Embryonic facial prominence (tissue), 1 donor: Measurements from ENCODE around the gene CENATAC.
"Not testable (repeated sequence)": the region's sequence is repeated elsewhere in the genome, so short reads cannot be mapped to it uniquely, and the experiment has no call there.

ENCODE experiments used
- DNase-seq: peaks from one replicate; pipeline ENCODE4 v3.0.0-alpha.2; 2016; ENCODE audit errors: extremely low spot score

The CENATAC gene, protein sequence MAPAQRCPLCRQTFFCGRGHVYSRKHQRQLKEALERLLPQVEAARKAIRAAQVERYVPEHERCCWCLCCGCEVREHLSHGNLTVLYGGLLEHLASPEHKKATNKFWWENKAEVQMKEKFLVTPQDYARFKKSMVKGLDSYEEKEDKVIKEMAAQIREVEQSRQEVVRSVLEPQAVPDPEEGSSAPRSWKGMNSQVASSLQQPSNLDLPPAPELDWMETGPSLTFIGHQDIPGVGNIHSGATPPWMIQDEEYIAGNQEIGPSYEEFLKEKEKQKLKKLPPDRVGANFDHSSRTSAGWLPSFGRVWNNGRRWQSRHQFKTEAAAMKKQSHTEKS

GRCh38 chr11:118997627-118998387, at the start of gene CENATAC:
TSS of gene CENATAC (plus strand) at chr11:118998138. CDS start at chr11:118998198, 60 bp downstream.
- DNase-seq: peak; percentile 68

- no peak for DNase-seq
These were observed 44.7 kb upstream of the CENATAC start for GRCh38 chr11:118953265-118953664.

DNA sequence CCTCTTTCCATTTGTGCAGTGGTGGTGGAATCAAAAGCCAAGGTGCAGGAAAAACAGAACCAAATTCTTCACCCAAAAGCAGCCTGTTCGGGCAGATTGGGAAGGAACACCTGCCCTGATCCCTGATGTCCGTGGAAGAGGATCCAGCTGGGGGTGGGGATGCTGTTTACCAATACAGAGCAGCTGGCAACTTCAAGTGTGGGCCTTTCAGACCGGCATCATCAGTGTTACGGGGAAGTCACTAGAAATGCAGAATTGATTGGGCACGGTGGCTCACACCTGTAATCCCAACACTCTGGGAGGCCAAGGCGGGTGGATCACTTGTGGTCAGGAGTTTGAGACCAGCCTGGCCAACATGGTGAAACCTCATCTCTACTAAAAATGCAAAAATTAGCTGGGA, 44.0 kb upstream of the CENATAC start:
- not testable (repeated sequence) for DNase-seq

GRCh38 chr11:118956094-118956846, 41.7 kb upstream of the CENATAC start, which contains the start of gene UPK2:
TSS of gene UPK2 (plus strand) at chr11:118956298. CDS start at chr11:118956351, 53 bp downstream.
- peak; percentile 73 for DNase-seq

DNA sequence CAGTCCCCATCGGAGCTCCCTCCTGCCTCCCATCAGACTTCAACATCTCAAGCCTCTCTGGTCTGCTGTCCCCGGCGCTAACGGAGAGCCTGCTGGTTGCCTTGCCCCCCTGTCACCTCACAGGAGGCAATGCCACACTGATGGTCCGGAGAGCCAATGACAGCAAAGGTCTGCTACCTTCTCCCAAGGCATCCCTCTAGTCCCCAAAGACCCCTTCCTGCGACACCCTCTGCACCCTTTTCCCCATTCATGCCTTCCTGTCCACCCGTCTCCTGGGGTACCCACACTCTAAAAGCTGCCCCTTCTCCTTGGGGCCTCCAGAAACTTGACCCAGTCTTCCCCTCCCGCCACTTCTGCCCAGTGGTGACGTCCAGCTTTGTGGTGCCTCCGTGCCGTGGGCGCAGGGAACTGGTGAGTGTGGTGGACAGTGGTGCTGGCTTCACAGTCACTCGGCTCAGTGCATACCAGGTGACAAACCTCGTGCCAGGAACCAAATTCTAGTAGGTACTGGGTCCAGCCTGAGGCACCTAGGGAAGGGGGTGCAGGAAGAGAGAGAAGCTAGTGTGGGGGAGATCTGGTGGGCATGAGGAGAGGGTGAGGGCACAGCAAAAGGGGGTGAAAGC, 41.0 kb upstream of the CENATAC start:
- no peak for DNase-seq

DNA sequence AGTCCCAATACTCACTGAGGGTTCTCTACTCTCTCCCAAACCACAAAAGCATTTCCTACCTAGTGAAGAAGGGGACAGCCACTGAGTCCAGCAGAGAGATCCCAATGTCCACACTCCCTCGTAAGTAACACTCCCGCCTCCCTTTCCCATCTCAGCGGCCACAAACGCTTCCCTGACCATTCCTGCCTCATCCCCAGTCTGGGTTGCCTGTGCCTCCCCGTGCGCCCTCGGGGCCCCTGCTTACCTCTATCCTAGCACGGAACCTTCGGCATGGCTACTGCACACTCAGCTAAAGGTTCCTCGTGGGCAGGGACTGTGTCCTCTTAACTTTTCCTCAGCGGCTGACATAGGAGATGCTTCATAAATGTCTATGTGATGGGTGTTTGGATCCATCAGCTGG, 40.4 kb upstream of the CENATAC start:
- no peak for DNase-seq

DNA sequence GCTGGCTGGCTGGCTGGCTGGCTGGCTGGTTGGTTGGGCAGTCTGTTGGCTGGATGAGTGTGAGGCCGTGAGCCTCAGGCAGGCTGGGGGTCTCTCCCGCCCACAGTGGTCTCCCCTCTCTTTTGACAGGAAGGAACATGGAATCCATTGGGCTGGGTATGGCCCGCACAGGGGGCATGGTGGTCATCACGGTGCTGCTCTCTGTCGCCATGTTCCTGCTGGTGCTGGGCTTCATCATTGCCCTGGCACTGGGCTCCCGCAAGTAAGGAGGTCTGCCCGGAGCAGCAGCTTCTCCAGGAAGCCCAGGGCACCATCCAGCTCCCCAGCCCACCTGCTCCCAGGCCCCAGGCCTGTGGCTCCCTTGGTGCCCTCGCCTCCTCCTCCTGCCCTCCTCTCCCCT, 40.0 kb upstream of the CENATAC start:
- DNase-seq: no peak

DNA sequence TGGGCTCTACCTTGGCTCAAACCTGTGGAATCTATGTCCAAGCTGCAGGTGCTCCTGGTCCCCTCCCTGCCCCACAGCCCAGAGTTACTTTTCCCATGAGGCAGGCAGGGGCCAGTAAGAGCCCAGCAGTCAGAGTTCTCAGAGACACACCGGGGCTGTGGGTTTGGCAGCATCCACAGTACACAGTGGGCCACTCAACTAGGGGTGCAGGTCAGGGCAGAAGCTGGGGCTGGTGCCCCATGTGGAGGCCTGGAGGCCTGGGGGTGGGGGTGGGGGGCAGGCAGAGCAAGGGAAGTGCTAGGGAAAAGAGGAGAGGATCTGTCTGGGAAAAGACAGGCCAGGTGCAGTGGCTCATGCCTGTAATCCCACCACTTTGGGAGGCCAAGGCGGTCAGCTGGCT, 39.4 kb upstream of the CENATAC start:
- DNase-seq: no peak

DNA sequence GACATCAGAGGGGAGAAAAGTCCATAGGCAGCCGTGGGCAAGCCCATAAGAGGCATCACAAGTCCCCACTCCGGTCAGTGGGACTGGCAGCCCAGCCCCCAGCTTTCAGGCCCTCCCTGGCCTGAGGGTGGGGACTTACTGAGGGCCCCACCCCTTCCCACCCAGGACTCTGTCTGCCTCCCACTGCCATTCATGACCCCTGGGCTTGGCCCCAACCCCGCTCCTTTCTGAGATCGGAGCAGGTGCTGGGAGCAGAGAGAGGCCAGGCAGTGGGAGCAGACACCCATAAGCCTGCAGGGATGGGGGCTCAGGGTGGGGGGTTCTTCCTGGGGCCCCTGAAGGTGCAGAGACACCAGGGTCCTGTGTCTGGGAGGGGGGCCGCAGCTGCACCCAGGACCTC, 36.7 kb upstream of the CENATAC start:
- DNase-seq: no peak

- DNase-seq: no peak
These were observed 36.3 kb upstream of the CENATAC start for GRCh38 chr11:118961591-118961990.

- DNase-seq: not testable (repeated sequence)
These were observed 28.4 kb upstream of the CENATAC start for GRCh38 chr11:118969508-118969907.

- DNase-seq: no peak
These were observed 26.3 kb upstream of the CENATAC start, which contains the start of gene FOXR1 for GRCh38 chr11:118971646-118972045. TSS of gene FOXR1 (plus strand) at chr11:118971761. CDS start at chr11:118971932, 171 bp downstream.

- DNase-seq: no peak
These were observed 24.0 kb upstream of the CENATAC start for GRCh38 chr11:118973985-118974384.

DNA sequence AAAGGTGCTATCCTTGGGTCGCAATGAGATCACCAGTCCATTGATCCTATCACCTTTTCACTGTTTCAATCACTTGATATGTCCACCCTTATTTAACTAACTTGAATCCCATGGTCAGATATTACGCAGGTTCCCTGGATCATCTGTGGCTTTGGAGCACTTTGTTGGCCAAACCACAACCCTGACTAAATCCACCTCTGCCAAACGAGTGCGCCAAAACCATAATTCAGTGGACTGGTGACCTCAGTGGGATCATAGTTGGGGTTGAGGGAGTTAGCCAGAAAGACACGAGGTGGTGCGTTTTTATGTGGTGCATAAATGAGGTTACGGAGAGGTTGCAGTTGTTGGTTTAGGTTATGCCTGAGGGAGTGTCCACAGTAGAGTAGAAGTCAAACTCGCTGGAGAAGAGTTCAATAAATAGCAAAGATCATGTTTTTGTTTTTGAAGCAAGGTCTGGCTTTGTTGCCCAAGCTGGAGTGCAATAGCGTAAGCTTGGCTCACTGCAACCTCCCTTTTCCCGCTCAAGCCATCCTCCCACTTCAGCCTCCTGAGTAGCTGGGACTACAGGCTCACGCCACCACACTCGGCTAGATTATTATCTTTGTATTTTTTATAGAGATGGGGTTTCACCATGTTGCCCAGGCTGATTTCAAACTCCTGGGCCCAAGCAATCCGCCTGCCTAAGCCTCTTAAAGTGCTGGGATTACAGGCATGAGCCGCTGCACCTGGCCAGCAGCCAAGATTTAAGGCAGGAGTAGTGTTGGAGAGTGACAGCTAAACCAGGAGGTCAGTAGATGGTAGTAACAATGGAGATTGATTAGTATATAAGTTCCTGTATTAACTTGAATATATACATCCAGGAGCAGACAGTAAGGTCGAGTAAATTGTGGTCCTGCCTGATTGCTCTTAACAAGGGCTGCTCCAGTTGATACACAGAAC, 21.9 kb upstream of the CENATAC start:
- no peak for DNase-seq

- no peak for DNase-seq
These were observed 18.5 kb upstream of the CENATAC start for GRCh38 chr11:118979434-118979833.

GRCh38 chr11:118980191-118980881, 17.6 kb upstream of the CENATAC start:
- no peak for DNase-seq

DNA sequence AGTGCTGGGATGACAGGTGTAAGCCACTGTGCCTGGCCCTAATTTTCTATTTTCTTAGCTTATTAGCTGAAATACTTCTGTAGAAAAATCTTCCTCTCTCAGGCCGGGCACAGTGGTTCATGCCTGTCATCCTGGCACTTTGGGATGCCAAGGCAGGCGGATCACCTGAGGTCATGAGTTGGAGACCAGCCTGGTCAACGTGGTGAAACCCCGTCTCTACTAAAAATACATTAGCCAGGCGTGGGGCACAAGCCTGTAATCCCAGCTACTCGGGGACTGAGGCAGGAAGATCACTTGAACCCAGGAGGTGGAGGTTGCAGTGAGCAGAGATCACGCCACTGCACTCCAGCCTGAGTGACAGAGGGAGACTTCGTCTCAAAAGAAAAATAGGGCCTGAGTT, 13.6 kb upstream of the CENATAC start:
- DNase-seq: not testable (repeated sequence)

DNA sequence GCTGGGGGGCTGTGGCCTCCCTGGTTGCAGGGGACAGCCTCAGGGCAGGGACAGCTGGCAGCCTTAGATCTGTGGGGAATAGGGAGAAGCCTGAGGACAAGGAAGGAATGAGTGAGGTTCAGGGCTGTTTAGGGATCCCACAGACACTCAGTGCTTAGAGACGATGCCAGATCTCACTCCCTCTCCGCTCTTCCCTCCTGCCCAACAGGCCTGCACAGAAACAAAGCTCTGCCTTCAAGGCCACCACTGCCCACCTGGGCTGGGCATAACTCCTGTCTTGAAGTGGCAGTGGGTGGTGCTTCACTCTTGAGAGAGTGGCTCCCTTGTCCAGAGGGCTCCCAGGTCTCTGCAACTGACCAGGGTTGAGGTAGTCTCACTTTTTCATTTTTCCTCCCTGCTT, 13.1 kb upstream of the CENATAC start:
- DNase-seq: no peak

DNA sequence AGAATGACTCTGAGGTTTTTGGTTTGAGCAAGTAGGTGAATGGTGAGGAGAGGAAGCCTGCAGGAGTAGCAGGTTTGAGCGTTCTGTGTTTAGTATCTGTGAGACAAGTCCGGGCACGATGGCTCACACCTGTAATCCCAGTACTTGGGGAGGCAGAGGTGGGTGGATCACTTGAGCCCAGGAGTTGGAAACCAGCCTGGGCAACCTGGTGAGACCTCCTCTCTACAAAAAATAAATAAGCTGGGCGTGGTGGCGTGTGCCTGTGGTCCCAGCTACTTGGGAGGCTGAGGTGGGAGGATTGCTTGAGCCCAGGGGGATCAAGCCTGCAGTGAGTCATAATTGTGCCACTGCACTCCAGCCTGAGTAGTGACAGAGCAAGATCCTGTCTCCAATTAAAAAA, 9.7 kb upstream of the CENATAC start:
- no peak for DNase-seq

- not testable (repeated sequence) for DNase-seq
These were observed 6.4 kb upstream of the CENATAC start for GRCh38 chr11:118991486-118992038.
